Astrocyte of the cerebellum (primary cell): ENCODE results near the gene OR4D11.

Experiments used
- DNase-seq: peaks from one replicate; pipeline ENCODE4 v3.0.0-alpha.2; 2011; ENCODE audit warnings: low read depth
- H3K4me3 ChIP-seq: 2 replicates; pipeline ENCODE4 v1.5.1; 2011; ENCODE audit warnings: mild to moderate bottlenecking, low read depth, low read length, moderate library complexity
- in situ Hi-C: cut with HindIII; loops from 2 replicates; pipeline ENCODE4 v1.10.0; 2017; ENCODE audit warnings: low sequenced_read_pairs
- TF ChIP-seq, protein P1 (sequence below): IDR thresholded peaks from 2 replicates; pipeline ENCODE4 v1.5.1; 2012; ENCODE audit warnings: low read length, low read depth, moderate library complexity, mild to moderate bottlenecking; ENCODE audit errors: missing control alignments

The OR4D11 gene

DNA sequence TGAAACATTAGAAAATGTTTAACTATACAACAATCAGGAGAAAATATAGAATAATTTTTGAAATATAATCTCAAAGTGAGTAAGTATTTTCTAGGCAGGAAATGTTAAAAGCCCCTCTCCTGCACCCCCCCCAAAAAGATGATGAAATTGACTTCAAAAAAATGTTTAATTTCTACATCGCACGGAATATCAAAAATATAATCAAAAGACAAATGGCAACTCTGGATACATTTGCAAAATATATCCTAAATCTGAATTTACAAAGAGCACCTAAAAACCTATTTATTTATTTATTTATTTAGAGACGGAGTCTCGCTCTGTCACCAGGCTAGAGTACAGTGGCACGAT lies 44.9 kb downstream of the OR4D11 start:
- TF ChIP-seq, protein P1, sequence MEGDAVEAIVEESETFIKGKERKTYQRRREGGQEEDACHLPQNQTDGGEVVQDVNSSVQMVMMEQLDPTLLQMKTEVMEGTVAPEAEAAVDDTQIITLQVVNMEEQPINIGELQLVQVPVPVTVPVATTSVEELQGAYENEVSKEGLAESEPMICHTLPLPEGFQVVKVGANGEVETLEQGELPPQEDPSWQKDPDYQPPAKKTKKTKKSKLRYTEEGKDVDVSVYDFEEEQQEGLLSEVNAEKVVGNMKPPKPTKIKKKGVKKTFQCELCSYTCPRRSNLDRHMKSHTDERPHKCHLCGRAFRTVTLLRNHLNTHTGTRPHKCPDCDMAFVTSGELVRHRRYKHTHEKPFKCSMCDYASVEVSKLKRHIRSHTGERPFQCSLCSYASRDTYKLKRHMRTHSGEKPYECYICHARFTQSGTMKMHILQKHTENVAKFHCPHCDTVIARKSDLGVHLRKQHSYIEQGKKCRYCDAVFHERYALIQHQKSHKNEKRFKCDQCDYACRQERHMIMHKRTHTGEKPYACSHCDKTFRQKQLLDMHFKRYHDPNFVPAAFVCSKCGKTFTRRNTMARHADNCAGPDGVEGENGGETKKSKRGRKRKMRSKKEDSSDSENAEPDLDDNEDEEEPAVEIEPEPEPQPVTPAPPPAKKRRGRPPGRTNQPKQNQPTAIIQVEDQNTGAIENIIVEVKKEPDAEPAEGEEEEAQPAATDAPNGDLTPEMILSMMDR = no peak
- in situ Hi-C loops = no loop called here
- DNase-seq = no peak
- no peak overlapping the region for H3K4me3 ChIP-seq

DNA sequence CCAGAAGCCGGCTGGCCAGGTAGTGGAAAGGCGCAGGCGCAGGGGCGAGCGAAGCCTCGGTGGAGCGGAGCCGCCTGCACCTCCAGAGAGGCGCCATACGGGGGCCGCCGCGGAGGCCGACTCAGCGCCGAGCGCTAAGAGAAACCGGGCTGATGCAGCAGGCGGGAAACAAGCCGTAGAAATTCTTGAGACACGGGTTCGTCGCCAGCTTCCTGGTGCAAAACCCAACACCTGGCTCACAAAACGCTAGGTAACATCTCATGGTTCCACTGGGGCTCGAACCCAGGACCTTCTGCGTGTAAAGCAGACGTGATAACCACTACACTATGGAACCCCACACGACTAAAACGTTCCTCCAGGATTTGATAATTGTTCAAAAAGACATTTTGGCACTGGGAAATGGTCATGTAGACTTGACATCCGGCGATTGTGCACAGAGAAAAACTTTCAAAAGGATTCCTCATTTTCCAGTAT lies 47.0 kb downstream of the OR4D11 start:
- DNase-seq = peak; percentile 89

DNA sequence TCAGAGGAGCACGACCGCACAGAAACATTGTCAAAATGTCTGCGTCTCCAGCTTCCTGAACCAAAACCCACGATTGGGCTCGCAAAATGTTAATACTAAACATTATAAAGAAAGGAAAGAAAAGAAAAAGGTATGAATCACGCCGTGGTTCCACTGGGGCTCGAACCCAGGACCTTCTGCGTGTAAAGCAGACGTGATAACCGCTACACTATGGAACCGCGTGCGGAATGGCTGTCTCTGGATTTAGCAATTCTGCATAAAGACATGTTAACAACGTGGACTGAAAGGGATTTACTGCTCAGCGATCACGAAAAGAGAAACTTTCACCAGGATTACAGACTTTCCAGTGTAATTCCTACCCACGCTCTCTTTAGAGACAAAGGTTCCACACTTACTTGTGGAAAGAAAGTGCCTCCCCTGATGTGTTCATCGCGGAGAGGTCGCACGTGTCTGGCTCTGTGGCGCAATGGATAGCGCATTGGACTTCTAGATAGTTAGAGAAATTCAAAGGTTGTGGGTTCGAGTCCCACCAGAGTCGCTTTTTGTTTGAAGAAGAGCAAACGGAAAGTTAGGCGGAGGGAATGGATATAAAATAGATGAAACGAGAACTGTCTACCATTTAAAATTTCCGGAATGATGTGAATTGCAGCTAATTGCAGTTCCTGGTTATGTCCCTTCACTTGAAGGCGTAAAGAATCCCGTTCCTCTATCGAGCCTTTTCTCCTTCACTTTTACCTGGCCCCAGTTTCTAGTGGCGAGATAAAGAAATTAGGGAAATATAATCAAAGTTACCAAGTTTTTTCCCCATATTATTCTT lies 47.7 kb downstream of the OR4D11 start:
- H3K4me3 ChIP-seq = peak overlapping the region; percentile 57
- in situ Hi-C loops = loop anchor here (5.0 kb wide), 1 partner anchor 116 kb away; the partner anchor contains the start of gene PATL1
- peak; percentile 84 for DNase-seq
- TF ChIP-seq, protein P1 = no peak

More for the DNA sequence above, 47.0 kb downstream of the OR4D11 start:
- H3K4me3 ChIP-seq = peak overlapping the region; percentile 57
- TF ChIP-seq, protein P1 = peak; percentile 47
- in situ Hi-C loops = loop anchor here (5.0 kb wide), 1 partner anchor 117 kb away; the partner anchor contains the start of gene PATL1

DNA sequence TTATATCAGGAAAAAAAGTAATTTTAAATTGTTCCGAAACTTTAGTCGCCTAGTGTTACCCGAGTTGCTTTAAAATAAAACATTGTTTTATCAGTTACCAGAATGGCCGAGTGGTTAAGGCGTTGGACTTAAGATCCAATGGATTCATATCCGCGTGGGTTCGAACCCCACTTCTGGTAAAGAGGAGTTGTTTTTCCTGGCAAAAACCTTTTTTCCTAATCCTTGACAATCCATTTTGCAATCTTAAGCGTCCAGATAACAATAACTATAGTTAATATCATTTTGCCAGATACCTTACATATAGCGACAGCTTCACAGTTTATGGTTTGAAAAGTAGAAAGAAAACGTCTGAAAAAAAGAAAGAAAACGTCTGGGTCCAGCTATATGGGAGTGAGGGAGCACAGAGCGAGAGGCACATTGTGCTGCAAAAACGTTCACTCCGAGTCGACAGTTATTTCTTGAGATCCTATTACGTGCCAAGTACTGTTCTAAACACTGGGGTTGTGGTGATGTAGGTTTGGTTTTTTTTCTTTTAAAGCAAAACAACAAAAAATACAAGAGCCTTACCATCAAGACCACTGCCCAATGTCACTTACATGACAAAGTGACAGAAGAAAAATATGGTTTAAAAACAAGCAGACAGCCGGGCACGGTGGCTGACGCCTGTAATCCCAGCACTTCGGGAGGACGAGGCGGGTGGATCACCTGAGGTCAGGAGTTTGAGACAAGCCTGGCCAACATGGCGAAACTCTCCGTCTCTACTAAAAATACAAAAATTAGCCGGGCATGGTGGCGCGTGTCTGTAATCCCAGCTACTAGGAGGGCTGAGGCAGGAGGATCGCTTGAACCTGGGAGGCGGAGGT lies 48.5 kb downstream of the OR4D11 start:
- DNase-seq = no peak
- in situ Hi-C loops = loop anchor here (5.0 kb wide), 1 partner anchor 115 kb away; the partner anchor contains the start of gene PATL1

DNA sequence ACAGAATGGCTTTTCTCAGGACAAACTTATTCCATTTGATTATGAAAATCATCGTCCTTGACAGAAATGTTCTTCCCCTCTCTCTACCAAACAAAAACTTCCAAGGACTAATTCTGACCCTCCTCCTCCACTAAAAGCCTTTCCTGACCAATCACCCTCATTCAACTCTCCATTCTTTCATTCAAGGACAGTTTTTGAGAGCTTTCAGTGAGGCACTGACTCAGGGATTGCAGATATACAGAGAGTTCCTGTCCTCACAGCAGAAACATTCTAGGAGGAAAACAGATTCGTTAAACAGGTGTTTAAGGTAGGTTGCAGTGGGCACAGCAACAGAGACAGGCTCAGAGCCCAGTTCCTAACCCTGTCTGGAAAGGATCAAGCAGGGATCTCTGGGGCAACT lies 49.5 kb downstream of the OR4D11 start:
- in situ Hi-C loops = loop anchor here (5.0 kb wide), 1 partner anchor 114 kb away; the partner anchor contains the start of gene PATL1
- H3K4me3 ChIP-seq = no peak overlapping the region
- TF ChIP-seq, protein P1 = no peak
- DNase-seq = no peak

More for the DNA sequence above, 48.5 kb downstream of the OR4D11 start:
- peak overlapping the region; percentile 57 for H3K4me3 ChIP-seq
- TF ChIP-seq, protein P1 = no peak

DNA sequence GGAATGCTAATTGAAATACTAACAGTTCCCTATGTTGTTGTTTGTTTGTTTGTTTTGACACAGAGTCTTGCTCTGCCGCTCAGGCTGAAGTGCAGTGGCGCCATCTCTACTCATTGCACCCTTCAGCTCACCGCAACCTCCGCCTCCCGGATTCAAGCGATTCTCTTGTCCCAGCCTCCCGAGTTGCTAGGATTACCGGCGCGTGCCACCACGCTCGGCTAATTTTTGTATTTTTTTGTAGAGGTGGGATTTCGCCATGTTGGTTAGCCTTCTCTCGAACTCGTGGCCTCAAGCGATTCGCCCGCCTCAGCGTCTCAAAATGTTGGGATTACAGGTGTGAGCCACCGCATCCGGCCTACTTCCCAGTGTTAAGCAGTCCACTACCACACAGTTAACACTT lies 49.9 kb downstream of the OR4D11 start:
- TF ChIP-seq, protein P1 = no peak
- in situ Hi-C loops = loop anchor here (5.0 kb wide), 1 partner anchor 114 kb away; the partner anchor contains the start of gene PATL1
- H3K4me3 ChIP-seq = no peak overlapping the region
- DNase-seq = no peak
